Activated naive CD8-positive, alpha-beta T cell treated with anti-CD3 and anti-CD28 coated beads, Interleukin-2, amount 10 ng/mL, durations not matched to agents 7 days and 5 days (primary cell): Measurements from ENCODE around the gene F13A1. TPM values are rescaled to one million over a fixed set of nuclear protein-coding genes. Genes with fewer than 3 reads are reported as not detected.

Experiments
- ATAC-seq: fragments of 150-1000 bp; cut with Tn5 transposase; one replicate; pipeline ENCODE4 v1.10.0; 2021; ENCODE audit warnings: low read depth, moderate library complexity
- POLR2A ChIA-PET: fragments of 350-600 bp; sonication (Branson Sonifier 250); formaldehyde crosslinking; loops from one replicate; lab custom pipeline; 2021; ENCODE audit warnings: antibody characterized with exemption; lab: Charles Lee
- DNase-seq: peaks from one replicate; pipeline ENCODE4 v3.0.0; 2021
- H3K27ac Mint-ChIP-seq: one replicate; pipeline ENCODE4 v1.8.0; 2022; ENCODE audit warnings: mild to moderate bottlenecking, mixed read lengths
- H3K27me3 Mint-ChIP-seq: one replicate; pipeline ENCODE4 v1.8.0; 2022; ENCODE audit warnings: mild to moderate bottlenecking, moderate library complexity, mixed read lengths
- H3K36me3 Mint-ChIP-seq: one replicate; pipeline ENCODE4 v1.8.0; 2021; ENCODE audit warnings: mild to moderate bottlenecking, mixed read lengths
- H3K4me1 Mint-ChIP-seq: one replicate; pipeline ENCODE4 v1.8.0; 2021; ENCODE audit warnings: mixed read lengths
- H3K4me3 Mint-ChIP-seq: one replicate; pipeline ENCODE4 v1.8.0; 2022; ENCODE audit warnings: mild to moderate bottlenecking, moderate library complexity, mixed read lengths
- H3K9me3 Mint-ChIP-seq: one replicate; pipeline ENCODE4 v1.8.0; 2021; ENCODE audit warnings: mixed read lengths
- total RNA-seq, 2 experiments: library from RNA; stranded (reverse); gene quantifications; one replicate each; pipeline ENCODE4 v1.2.3, GENCODE V29; 2021

F13A1 gene
- under 1 TPM; 0.25 to 0.34 TPM for total RNA-seq

DNA sequence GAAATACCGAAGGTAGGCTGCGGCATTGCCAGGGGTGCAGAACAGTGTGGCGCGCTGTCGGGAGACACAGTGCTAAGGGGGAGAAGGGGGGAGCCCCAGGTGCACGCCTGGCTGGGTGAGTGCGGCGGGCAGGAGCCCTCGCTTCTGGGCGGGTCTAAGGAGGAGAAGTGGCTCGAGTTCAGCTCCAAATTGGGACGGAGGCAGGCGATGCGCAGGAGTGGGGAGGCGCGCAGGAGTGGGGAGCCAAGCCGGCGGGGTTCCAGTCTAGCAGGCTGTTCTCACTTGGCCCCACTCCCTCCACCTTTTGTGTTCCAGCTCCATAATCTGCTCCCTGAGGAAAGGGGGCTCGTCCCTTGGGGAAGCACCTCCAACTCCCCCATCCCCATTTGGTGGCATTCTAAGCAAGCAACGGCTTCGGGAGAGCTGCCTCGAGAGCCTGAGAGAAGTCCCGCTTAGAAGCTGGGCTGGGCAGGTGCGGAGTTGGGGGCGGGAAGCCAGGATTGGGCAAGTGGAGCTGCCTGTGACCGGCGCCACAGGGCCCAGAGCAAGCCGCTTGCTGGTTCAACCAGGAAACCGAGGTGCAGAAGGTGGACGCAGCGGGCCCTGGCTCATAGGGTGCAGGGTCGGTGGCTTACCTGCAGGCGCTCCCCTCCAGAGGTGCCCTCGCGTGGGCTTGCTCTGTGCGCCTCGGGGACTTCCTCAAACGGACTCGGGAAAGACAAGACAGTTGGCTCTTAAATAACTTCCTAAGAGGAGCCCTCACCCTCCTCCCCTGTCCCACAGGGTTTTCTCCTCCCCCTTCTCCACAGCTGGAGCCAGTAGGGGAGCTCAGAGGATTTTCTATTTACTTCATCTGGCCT, at the start of gene F13A1:
F13A1 (minus strand) TSS at position 711 of the 860 bp plus-strand sequence. CDS start 1,998 bp downstream, outside the sequence.
- H3K4me3 Mint-ChIP-seq: no peak within 1 kb of the TSS
- H3K27ac Mint-ChIP-seq: no peak within 1 kb of the TSS
- H3K4me1 Mint-ChIP-seq: peaks cover 2% of the 10 kb centered on the region
- peak; percentile 39 for ATAC-seq
- H3K36me3 Mint-ChIP-seq: no peaks in the 10 kb centered on the region
- H3K9me3 Mint-ChIP-seq: no peaks in the 10 kb centered on the region
- peaks cover 61% of the 10 kb centered on the region for H3K27me3 Mint-ChIP-seq
- POLR2A ChIA-PET: no interaction called here
- no peak for DNase-seq

DNA sequence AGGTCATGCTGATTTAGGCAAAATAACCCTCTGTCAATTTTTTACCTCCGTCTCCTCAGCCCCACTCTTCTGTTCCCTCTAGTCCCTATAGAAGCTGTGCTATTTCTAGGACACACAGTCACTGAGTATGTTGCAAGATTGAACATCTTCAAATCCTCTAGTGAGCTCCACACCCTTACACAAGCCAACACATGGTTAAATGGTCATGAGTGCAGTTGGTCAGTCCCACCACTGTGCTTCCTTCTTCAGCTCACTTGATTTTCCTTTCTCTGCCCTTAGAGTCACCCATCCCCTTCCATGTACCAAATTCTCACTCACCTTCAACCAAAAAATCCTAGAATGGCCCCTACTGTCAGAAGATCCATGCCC, 48.2 kb upstream of the F13A1 start:
- POLR2A ChIA-PET: no interaction called here
- DNase-seq (no peak), ATAC-seq (no peak)
- no peaks in the 10 kb centered on the region for H3K36me3 Mint-ChIP-seq
- H3K27ac Mint-ChIP-seq: no peak overlapping the region
- H3K9me3 Mint-ChIP-seq: peaks cover 1% of the 10 kb centered on the region
- no peaks in the 10 kb centered on the region for H3K4me1 Mint-ChIP-seq
- H3K4me3 Mint-ChIP-seq: no peak overlapping the region
- H3K27me3 Mint-ChIP-seq: peaks cover 10% of the 10 kb centered on the region

DNA sequence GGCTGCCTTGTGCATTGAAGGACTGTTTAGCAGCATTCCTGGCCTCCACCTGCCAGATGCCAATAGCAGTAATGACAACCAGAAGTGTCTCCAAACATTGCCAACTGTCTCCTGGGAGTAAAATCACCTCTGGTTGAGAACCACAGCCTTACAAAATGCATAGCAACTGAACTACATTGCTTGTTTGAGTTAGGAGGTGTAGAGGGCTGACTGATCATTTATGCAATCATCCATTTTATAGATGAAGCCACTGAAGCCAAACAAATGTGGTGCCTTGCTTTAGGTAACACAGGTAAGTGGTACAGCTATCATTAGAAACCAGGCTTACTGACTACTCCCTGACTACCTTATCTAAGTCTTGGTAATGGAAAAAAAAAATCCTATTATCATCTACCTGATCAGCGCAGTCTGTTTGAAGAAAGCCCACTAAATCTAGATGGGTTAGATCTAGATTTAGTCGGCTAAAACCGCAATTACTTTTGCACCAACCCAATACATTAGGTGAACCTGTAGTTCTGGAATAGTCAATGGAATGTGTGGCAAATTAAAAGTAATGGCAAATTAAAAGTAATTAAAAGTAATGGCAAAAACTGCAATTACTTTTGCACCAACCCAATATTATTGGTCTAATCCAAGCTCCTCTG, 47.7 kb upstream of the F13A1 start:
- H3K9me3 Mint-ChIP-seq: no peaks in the 10 kb centered on the region
- no peak for DNase-seq
- POLR2A ChIA-PET: no interaction called here
- no peaks in the 10 kb centered on the region for H3K4me1 Mint-ChIP-seq
- no peak for ATAC-seq
- H3K36me3 Mint-ChIP-seq: no peaks in the 10 kb centered on the region
- H3K27me3 Mint-ChIP-seq: peaks cover 10% of the 10 kb centered on the region
- no peak overlapping the region for H3K4me3 Mint-ChIP-seq
- H3K27ac Mint-ChIP-seq: no peak overlapping the region

- no peaks in the 10 kb centered on the region for H3K4me1 Mint-ChIP-seq
- ATAC-seq: no peak
- POLR2A ChIA-PET: no interaction called here
These were observed 46.3 kb upstream of the F13A1 start for GRCh38 chr6:6366803-6367202.

DNA sequence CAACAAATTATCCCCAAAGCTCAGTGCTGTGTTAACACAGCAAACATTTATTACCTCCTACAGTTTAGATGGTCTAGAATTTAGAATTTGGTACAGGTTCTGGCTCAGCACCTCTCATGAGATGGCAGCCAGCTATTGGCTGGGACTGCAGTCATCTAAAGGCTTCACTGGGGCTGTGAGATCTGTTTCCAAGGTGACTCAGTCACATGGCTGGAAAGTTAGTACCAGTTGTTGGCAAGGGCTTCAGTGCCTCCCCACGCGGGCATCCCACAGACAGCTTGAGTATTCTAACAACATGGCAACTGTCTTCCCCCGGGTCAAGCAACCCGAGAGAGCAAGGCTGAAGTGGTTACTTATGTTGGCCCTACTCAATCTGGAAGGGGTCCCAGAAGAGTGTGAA, 44.8 kb upstream of the F13A1 start:
- H3K4me1 Mint-ChIP-seq: no peaks in the 10 kb centered on the region
- H3K36me3 Mint-ChIP-seq: no peaks in the 10 kb centered on the region
- ATAC-seq: no peak
- POLR2A ChIA-PET: no interaction called here
- no peak for DNase-seq
- no peak overlapping the region for H3K27ac Mint-ChIP-seq
- no peaks in the 10 kb centered on the region for H3K9me3 Mint-ChIP-seq
- H3K4me3 Mint-ChIP-seq: no peak overlapping the region
- peaks cover 4% of the 10 kb centered on the region for H3K27me3 Mint-ChIP-seq

More at GRCh38 chr6:6366803-6367202, 46.3 kb upstream of the F13A1 start:
- Mint-ChIP-seq H3K27ac (no peak overlapping the region), H3K9me3 (no peaks in the 10 kb centered on the region), H3K36me3 (no peaks in the 10 kb centered on the region), H3K27me3 (peaks cover 8% of the 10 kb centered on the region), H3K4me3 (no peak overlapping the region)
- DNase-seq: no peak

GRCh38 chr6:6362056-6362840, 41.8 kb upstream of the F13A1 start:
- peaks cover 4% of the 10 kb centered on the region for H3K27me3 Mint-ChIP-seq
- no peak for DNase-seq
- no peaks in the 10 kb centered on the region for H3K36me3 Mint-ChIP-seq
- no peaks in the 10 kb centered on the region for H3K4me1 Mint-ChIP-seq
- no peak overlapping the region for H3K4me3 Mint-ChIP-seq
- POLR2A ChIA-PET: no interaction called here
- no peak overlapping the region for H3K27ac Mint-ChIP-seq
- H3K9me3 Mint-ChIP-seq: no peaks in the 10 kb centered on the region
- ATAC-seq: no peak

DNA sequence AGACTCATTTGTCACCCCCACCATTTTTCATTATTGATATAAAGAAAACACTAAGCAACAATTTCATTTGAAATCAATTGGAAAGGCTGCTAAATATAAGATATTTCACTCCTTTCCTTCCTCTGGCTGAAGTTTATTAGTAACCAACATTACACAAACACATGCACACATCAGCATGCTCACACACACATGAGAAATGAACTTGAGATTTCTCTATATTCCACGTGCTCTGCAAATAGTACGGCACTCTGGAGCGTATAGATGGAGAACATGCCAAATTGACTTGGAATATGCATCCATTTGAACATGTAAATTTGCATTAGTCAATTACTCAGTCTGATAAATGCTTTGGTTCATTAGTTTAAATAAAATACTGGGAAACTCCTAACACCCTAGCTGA, 37.1 kb upstream of the F13A1 start:
- no peaks in the 10 kb centered on the region for H3K9me3 Mint-ChIP-seq
- ATAC-seq (no peak), DNase-seq (no peak)
- no peak overlapping the region for H3K27ac Mint-ChIP-seq
- H3K27me3 Mint-ChIP-seq: peaks cover 4% of the 10 kb centered on the region
- peaks cover 1% of the 10 kb centered on the region for H3K4me1 Mint-ChIP-seq
- H3K36me3 Mint-ChIP-seq: no peaks in the 10 kb centered on the region
- POLR2A ChIA-PET: no interaction called here
- H3K4me3 Mint-ChIP-seq: no peak overlapping the region

DNA sequence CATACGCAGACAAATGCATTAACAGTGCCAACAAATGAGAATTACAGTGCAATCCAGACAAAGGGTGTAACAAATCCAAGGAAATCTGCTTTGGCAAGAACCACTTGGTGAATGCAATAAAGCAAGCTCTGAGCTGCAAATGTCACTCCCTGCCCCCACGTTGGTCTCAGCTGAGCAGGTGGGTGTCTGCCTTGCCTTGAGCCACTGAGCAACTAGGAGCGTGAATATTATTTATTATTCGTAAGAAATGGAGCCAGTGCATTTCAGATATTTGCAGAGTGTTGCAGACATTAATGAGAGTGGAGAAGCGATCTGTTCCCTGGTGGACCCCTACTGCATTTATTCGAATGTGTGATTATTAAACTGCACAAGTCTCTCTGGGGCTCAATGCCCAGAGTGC, 36.6 kb upstream of the F13A1 start:
- H3K27me3 Mint-ChIP-seq: peaks cover 4% of the 10 kb centered on the region
- DNase-seq (no peak), ATAC-seq (no peak)
- no peaks in the 10 kb centered on the region for H3K36me3 Mint-ChIP-seq
- peaks cover 1% of the 10 kb centered on the region for H3K4me1 Mint-ChIP-seq
- no peak overlapping the region for H3K4me3 Mint-ChIP-seq
- no peak overlapping the region for H3K27ac Mint-ChIP-seq
- no peaks in the 10 kb centered on the region for H3K9me3 Mint-ChIP-seq
- POLR2A ChIA-PET: no interaction called here

- DNase-seq: no peak
- H3K36me3 Mint-ChIP-seq: no peaks in the 10 kb centered on the region
- peaks cover 2% of the 10 kb centered on the region for H3K27me3 Mint-ChIP-seq
- H3K4me1 Mint-ChIP-seq: peaks cover 1% of the 10 kb centered on the region
- no peak overlapping the region for H3K27ac Mint-ChIP-seq
- H3K4me3 Mint-ChIP-seq: no peak overlapping the region
- no peaks in the 10 kb centered on the region for H3K9me3 Mint-ChIP-seq
- POLR2A ChIA-PET: no interaction called here
- ATAC-seq: no peak
These were observed 32.3 kb upstream of the F13A1 start for GRCh38 chr6:6352772-6353171.

- no peak for ATAC-seq
- POLR2A ChIA-PET: no interaction called here
- Mint-ChIP-seq H3K36me3 (no peaks in the 10 kb centered on the region), H3K27me3 (peaks cover 2% of the 10 kb centered on the region), H3K27ac (no peak overlapping the region), H3K9me3 (no peaks in the 10 kb centered on the region), H3K4me1 (peaks cover 1% of the 10 kb centered on the region), H3K4me3 (no peak overlapping the region)
- DNase-seq: no peak
These were observed 31.1 kb upstream of the F13A1 start for GRCh38 chr6:6351511-6352025.

DNA sequence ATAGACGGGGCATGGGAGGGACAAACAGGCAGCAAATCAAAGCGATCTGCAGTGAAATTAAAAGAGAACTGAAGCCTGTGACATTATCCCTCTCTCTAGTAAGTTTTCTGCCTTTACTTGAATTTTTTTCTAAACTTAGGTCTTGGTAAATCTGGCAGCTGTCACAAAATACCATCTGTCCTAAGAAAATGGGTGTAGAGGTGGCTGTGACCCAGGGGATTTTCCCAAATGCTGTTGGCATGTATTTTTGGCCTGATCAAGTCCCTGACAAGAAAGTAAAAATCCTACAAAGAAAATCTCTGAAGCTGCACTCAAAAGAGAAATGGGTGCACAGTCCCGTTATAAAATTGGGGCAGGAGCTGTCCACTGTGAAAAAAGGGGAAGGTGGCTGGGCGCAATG, 30.2 kb upstream of the F13A1 start:
- ATAC-seq (no peak), DNase-seq (no peak)
- Mint-ChIP-seq H3K27me3 (peaks cover 3% of the 10 kb centered on the region), H3K4me3 (no peak overlapping the region), H3K27ac (no peak overlapping the region), H3K36me3 (no peaks in the 10 kb centered on the region), H3K9me3 (no peaks in the 10 kb centered on the region), H3K4me1 (peaks cover 1% of the 10 kb centered on the region)
- POLR2A ChIA-PET: no interaction called here

GRCh38 chr6:6348256-6348655, 27.8 kb upstream of the F13A1 start:
- H3K4me1 Mint-ChIP-seq: peaks cover 1% of the 10 kb centered on the region
- no peak overlapping the region for H3K4me3 Mint-ChIP-seq
- no peaks in the 10 kb centered on the region for H3K9me3 Mint-ChIP-seq
- POLR2A ChIA-PET: no interaction called here
- no peak for ATAC-seq
- H3K27me3 Mint-ChIP-seq: peaks cover 13% of the 10 kb centered on the region
- H3K36me3 Mint-ChIP-seq: no peaks in the 10 kb centered on the region
- DNase-seq: no peak
- no peak overlapping the region for H3K27ac Mint-ChIP-seq

DNA sequence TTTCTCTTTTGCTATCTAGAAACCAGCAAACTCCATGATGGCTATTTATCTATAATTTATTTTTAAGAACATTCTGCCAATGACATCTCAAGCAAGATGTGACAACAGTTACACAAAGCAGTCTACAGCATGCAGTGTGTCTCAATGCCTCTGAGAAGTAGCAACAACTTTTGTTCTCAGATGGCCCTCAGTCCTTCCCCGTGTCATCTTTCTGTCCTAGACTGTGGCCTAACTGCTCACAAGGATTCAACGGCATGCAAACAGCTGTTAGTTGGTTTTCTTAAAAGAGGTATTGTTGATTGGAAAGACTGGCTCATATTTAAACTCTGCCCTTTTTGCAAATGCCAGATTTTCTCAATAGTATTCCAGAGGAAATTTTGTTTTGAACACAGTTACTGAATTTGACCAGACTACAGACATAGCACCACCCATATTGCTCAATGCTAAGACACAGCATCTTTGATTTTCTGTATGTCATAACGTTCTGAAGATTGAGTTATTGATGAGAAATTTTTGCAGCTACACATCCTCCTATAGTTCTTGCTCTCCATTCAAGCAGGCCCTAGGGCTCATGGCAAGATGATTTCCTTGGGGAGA, 26.1 kb upstream of the F13A1 start:
- no peaks in the 10 kb centered on the region for H3K36me3 Mint-ChIP-seq
- H3K27me3 Mint-ChIP-seq: peaks cover 15% of the 10 kb centered on the region
- H3K27ac Mint-ChIP-seq: no peak overlapping the region
- DNase-seq: no peak
- no peaks in the 10 kb centered on the region for H3K4me1 Mint-ChIP-seq
- H3K4me3 Mint-ChIP-seq: no peak overlapping the region
- no peaks in the 10 kb centered on the region for H3K9me3 Mint-ChIP-seq
- POLR2A ChIA-PET: no interaction called here
- no peak for ATAC-seq
